ENCODE results near the gene MUC6. TPM values are rescaled to one million over a fixed set of nuclear protein-coding genes. Genes with fewer than 3 reads are reported as not detected.
"Not testable (repeated sequence)": the region's sequence is repeated elsewhere in the genome, so short reads cannot be mapped to it uniquely, and the experiment has no call there.

Gene MUC6
- total RNA-seq, 1 experiment from 2014 or later: not detected

- no peak for DNase-seq (ENCODE audit: low read depth)
Measured at GRCh38 chr11:1024597-1025409, 11.7 kb downstream of the MUC6 start.

- DNase-seq (ENCODE audit: low read depth): no peak
Measured at GRCh38 chr11:1023811-1024596, 12.5 kb downstream of the MUC6 start.

GRCh38 chr11:1022908-1023810 lies 13.4 kb downstream of the MUC6 start:
- DNase-seq (ENCODE audit: low read depth): no peak

GRCh38 chr11:1022411-1022810 lies 14.1 kb downstream of the MUC6 start:
- no peak for DNase-seq (ENCODE audit: low read depth)

GRCh38 chr11:1020211-1020905 lies 16.2 kb downstream of the MUC6 start:
- DNase-seq (ENCODE audit: low read depth): no peak

- DNase-seq (ENCODE audit: low read depth): no peak
Measured at GRCh38 chr11:1019321-1019910, 17.1 kb downstream of the MUC6 start.

GRCh38 chr11:1018091-1018490 lies 18.4 kb downstream of the MUC6 start:
- no peak for DNase-seq (ENCODE audit: low read depth)

GRCh38 chr11:1017269-1018005 lies 19.1 kb downstream of the MUC6 start:
- DNase-seq (ENCODE audit: low read depth): no peak

- DNase-seq (ENCODE audit: low read depth): not testable (repeated sequence)
Measured at GRCh38 chr11:1016610-1017126, 19.9 kb downstream of the MUC6 start.

GRCh38 chr11:1015826-1016545 lies 20.5 kb downstream of the MUC6 start:
- no peak for DNase-seq (ENCODE audit: low read depth)

GRCh38 chr11:1015064-1015463 lies 21.5 kb downstream of the MUC6 start:
- DNase-seq (ENCODE audit: low read depth): no peak

GRCh38 chr11:1014276-1014675 lies 22.2 kb downstream of the MUC6 start:
- no peak for DNase-seq (ENCODE audit: low read depth)

GRCh38 chr11:1013631-1013935 lies 22.9 kb downstream of the MUC6 start:
- DNase-seq (ENCODE audit: low read depth): no peak

GRCh38 chr11:1012740-1013630 lies 23.5 kb downstream of the MUC6 start:
- DNase-seq (ENCODE audit: low read depth): no peak

GRCh38 chr11:1012291-1012690 lies 24.2 kb downstream of the MUC6 start:
- no peak for DNase-seq (ENCODE audit: low read depth)

GRCh38 chr11:1011320-1011698 lies 25.2 kb downstream of the MUC6 start:
- no peak for DNase-seq (ENCODE audit: low read depth)

- no peak for DNase-seq (ENCODE audit: low read depth)
Measured at GRCh38 chr11:1010551-1011319, 25.8 kb downstream of the MUC6 start.

- DNase-seq (ENCODE audit: low read depth): no peak
Measured at GRCh38 chr11:1009991-1010390, 26.5 kb downstream of the MUC6 start.
